Keratinocyte (primary cell): ENCODE measurements around the gene ARHGAP6. TPM values are rescaled to one million over a fixed set of nuclear protein-coding genes. Genes with fewer than 3 reads are reported as not detected.

ENCODE experiments used
- DNase-seq: peaks from one replicate; pipeline ENCODE4 v3.0.0-alpha.2; 2011; ENCODE audit warnings: low read depth, missing footprints, low spot score
- FAIRE-seq: peaks from 2 replicates; lab custom pipeline; 2011; peaks lifted over from hg19 to GRCh38; lab: Jason Lieb, UNC
- H2AFZ ChIP-seq: 2 replicates; pipeline ENCODE4 v1.6.0; 2012; ENCODE audit warnings: low read length, control low read depth, inconsistent platforms; ENCODE audit not compliant: control insufficient read depth
- H3K27ac ChIP-seq: 2 replicates; pipeline ENCODE4 v1.5.1; 2011; ENCODE audit warnings: low read length; ENCODE audit not compliant: control insufficient read depth, insufficient read depth
- H3K27me3 ChIP-seq: 3 replicates; pipeline ENCODE4 v1.6.0; 2011; ENCODE audit warnings: low read length; ENCODE audit not compliant: control insufficient read depth, insufficient read depth; ENCODE audit errors: extremely low read depth
- H3K36me3 ChIP-seq, 2 experiments: 2 replicates in 1 of 2; 3 replicates in 1 of 2; pipeline ENCODE4 v1.5.1; 2011; ENCODE audit warnings: low read length in 2 of 2, mild to moderate bottlenecking in 1 of 2; ENCODE audit not compliant: control insufficient read depth in 2 of 2, insufficient read depth in 2 of 2; ENCODE audit errors: extremely low read depth in 1 of 2
- H3K4me1 ChIP-seq: 3 replicates; pipeline ENCODE4 v1.5.1; 2011; ENCODE audit warnings: low read length; ENCODE audit not compliant: control insufficient read depth, insufficient read depth; ENCODE audit errors: extremely low read depth
- H3K4me2 ChIP-seq: 3 replicates; pipeline ENCODE4 v1.6.0; 2011; ENCODE audit warnings: low read depth, low read length; ENCODE audit not compliant: control insufficient read depth, insufficient read depth; ENCODE audit errors: extremely low read depth
- H3K4me3 ChIP-seq, 3 experiments: fragments of 200-600 bp in 1 of 3; sonication (generic) in 1 of 3; 2 replicates in 2 of 3; 3 replicates in 1 of 3; pipeline ENCODE4 v1.5.1; 2011 to 2016; ENCODE audit warnings: low read length in 3 of 3, mild to moderate bottlenecking in 3 of 3, control low read depth in 2 of 3, inconsistent platforms in 1 of 3, low read depth in 1 of 3, mixed read lengths in 1 of 3, mixed run types in 1 of 3, moderate library complexity in 1 of 3; ENCODE audit not compliant: control insufficient read depth in 2 of 3, insufficient read depth in 2 of 3; ENCODE audit errors: extremely low read depth in 1 of 3
- H3K79me2 ChIP-seq: 2 replicates; pipeline ENCODE4 v1.6.0; 2012; ENCODE audit warnings: low read length; ENCODE audit not compliant: control insufficient read depth, insufficient read depth
- H3K9ac ChIP-seq: 3 replicates; pipeline ENCODE4 v1.6.0; 2011; ENCODE audit warnings: low read length; ENCODE audit not compliant: control insufficient read depth, insufficient read depth; ENCODE audit errors: extremely low read depth
- H3K9me1 ChIP-seq: 3 replicates; pipeline ENCODE4 v1.6.0; 2011; ENCODE audit warnings: low read length; ENCODE audit not compliant: control insufficient read depth, insufficient read depth; ENCODE audit errors: extremely low read depth
- H3K9me3 ChIP-seq: 2 replicates; pipeline ENCODE4 v1.5.1; 2012; ENCODE audit warnings: low read depth, low read length; ENCODE audit not compliant: control insufficient read depth
- H4K20me1 ChIP-seq: 3 replicates; pipeline ENCODE4 v1.6.0; 2011; ENCODE audit warnings: low read length; ENCODE audit not compliant: control insufficient read depth, insufficient read depth; ENCODE audit errors: extremely low read depth
- EZH2 ChIP-seq: IDR thresholded peaks from one replicate; pipeline ENCODE4 v1.6.1; 2012; ENCODE audit warnings: inconsistent platforms, mild to moderate bottlenecking, low read length, moderate library complexity
- dilution Hi-C: fragments of 300-500 bp; cut with MboI; formaldehyde crosslinking; loops from one replicate; pipeline ENCODE4 v1.7.0; 2020; ENCODE audit warnings: low sequenced_read_pairs; ENCODE audit not compliant: extremely low pct_ligation_motif_present
- polyA plus RNA-seq, 5 experiments: library from polyadenylated mRNA; depleted of rRNA in 3 of 5; stranded (reverse) in 3 of 5; stranded (forward) in 1 of 5; unstranded in 1 of 5; fragments of >200 nt; gene quantifications; 1 replicate in 1 of 5; 2 replicates in 3 of 5; 3 replicates in 1 of 5; pipeline versions ENCODE4 v1.2.1 to v1.2.3, GENCODE V29; 2011 to 2012; ENCODE audit warnings: missing spikeins in 2 of 5, low read depth in 1 of 5, low replicate concordance in 1 of 5
- TF ChIP-seq, protein P1 (sequence below), 3 experiments: IDR thresholded peaks in 1 of 3; conservative IDR thresholded peaks in 1 of 3; optimal IDR thresholded peaks in 1 of 3; 2 replicates in 2 of 3; 3 replicates in 1 of 3; pipeline versions ENCODE3 to v1.5.1; 2011; ENCODE audit warnings: low read length in 3 of 3, mild to moderate bottlenecking in 3 of 3, moderate library complexity in 2 of 3, control low read depth in 1 of 3, inconsistent platforms in 1 of 3; ENCODE audit not compliant: insufficient read depth in 2 of 3; ENCODE audit errors: extremely low read depth in 1 of 3

The ARHGAP6 gene
- polyA plus RNA-seq, 1 donor (not counting 4 experiments of a cell fraction or from before 2014, with no cell fraction given) = 0.01 TPM

DNA sequence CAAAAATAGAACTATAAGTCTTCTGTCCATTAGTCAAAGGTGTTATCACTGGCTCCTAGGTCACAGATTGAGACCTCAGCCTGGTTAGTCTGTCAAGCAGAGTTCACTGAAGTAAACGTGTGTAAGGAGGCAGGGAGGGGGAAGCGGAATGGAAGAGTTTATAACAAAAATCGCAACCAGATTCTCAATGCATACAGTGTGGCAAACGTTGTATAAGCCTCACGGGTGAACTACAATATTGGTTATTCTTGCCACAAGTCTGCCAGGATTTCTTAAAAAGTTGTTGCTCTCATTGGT is 257.7 kb downstream of the ARHGAP6 start:
- Histone ChIP-seq H3K4me1 (no peaks in the 10 kb centered on the region), H3K4me2 (no peak overlapping the region), H3K4me3 (no peak overlapping the region), H3K9me1 (no peaks in the 10 kb centered on the region), H3K27me3 (no peaks in the 10 kb centered on the region), H3K9me3 (no peaks in the 10 kb centered on the region), H3K9ac (no peak overlapping the region), H3K79me2 (no peaks in the 10 kb centered on the region), H2AFZ (no peak overlapping the region), H3K27ac (no peak overlapping the region), H3K36me3 (no peaks in the 10 kb centered on the region), H4K20me1 (no peaks in the 10 kb centered on the region)
- FAIRE-seq (no peak), DNase-seq (no peak)
- dilution Hi-C loops = no loop called here
- TF ChIP-seq, protein P1, sequence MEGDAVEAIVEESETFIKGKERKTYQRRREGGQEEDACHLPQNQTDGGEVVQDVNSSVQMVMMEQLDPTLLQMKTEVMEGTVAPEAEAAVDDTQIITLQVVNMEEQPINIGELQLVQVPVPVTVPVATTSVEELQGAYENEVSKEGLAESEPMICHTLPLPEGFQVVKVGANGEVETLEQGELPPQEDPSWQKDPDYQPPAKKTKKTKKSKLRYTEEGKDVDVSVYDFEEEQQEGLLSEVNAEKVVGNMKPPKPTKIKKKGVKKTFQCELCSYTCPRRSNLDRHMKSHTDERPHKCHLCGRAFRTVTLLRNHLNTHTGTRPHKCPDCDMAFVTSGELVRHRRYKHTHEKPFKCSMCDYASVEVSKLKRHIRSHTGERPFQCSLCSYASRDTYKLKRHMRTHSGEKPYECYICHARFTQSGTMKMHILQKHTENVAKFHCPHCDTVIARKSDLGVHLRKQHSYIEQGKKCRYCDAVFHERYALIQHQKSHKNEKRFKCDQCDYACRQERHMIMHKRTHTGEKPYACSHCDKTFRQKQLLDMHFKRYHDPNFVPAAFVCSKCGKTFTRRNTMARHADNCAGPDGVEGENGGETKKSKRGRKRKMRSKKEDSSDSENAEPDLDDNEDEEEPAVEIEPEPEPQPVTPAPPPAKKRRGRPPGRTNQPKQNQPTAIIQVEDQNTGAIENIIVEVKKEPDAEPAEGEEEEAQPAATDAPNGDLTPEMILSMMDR (optimal IDR thresholded peaks at IDR 0.05 in 1 of 3, IDR thresholded peaks at IDR 0.05 in 1 of 3, conservative IDR thresholded peaks at IDR 0.05 in 1 of 3; ENCODE audit: extremely low read depth in 1 of 3, insufficient read depth in 2 of 3, low read length in 3 of 3) = no peak
- no peak for TF ChIP-seq EZH2

DNA sequence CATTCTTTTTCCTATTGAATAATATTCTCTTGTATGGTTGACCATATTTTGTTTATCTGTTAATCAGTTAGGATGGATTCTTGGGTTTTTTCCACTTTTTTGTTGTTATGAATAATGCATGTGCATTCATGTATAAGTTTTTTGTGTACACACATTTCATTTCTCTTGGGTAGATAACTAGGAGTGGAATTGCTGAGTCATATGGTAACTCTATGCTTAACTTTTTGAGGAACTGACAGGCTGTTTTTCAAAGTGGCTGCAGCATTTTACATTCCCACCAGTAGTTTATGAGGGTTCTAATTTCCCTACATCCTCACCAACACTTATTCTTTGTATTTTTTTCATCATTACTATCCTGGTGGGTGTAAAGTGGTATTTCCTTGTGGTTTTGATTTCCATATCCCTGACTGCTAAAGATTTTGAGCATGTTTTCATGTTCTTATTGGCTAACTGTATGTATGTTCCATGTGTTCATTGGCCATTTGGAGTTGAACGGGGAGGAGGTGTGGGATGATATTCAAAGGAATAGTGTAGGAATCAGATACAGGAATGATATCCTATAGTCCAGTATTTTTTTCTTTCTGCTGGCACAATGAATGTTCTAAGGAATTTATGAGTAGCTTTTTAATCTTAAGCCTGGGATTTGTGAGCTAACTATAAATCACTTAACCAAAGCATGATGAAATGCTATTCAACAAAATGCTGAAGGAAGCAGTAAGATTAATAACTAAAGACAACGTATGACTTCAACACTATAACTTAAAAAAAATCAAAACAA is 258.2 kb downstream of the ARHGAP6 start:
- H3K9me1 ChIP-seq = no peaks in the 10 kb centered on the region
- H3K79me2 ChIP-seq = no peaks in the 10 kb centered on the region
- H2AFZ ChIP-seq = no peak overlapping the region
- no peaks in the 10 kb centered on the region for H3K36me3 ChIP-seq
- no peaks in the 10 kb centered on the region for H4K20me1 ChIP-seq
- H3K4me1 ChIP-seq = no peaks in the 10 kb centered on the region
- H3K27ac ChIP-seq = no peak overlapping the region
- DNase-seq (no peak), FAIRE-seq (no peak)
- dilution Hi-C loops = no loop called here
- no peak overlapping the region for H3K4me3 ChIP-seq
- no peak overlapping the region for H3K9ac ChIP-seq
- TF ChIP-seq, protein P1 (optimal IDR thresholded peaks at IDR 0.05 in 1 of 3, IDR thresholded peaks at IDR 0.05 in 1 of 3, conservative IDR thresholded peaks at IDR 0.05 in 1 of 3; ENCODE audit: extremely low read depth in 1 of 3, insufficient read depth in 2 of 3, low read length in 3 of 3) = no peak
- TF ChIP-seq EZH2 = no peak
- no peaks in the 10 kb centered on the region for H3K27me3 ChIP-seq
- H3K9me3 ChIP-seq = no peaks in the 10 kb centered on the region
- no peak overlapping the region for H3K4me2 ChIP-seq
